IPS-20b (cell line): ENCODE results near the gene COQ9.
"Not testable (repeated sequence)": the region's sequence is repeated elsewhere in the genome, so short reads cannot be mapped to it uniquely, and the experiment has no call there.

Source experiments
- H3K27ac ChIP-seq: one replicate; pipeline ENCODE4 v1.5.1; 2013; ENCODE audit warnings: low read length
- H3K27me3 ChIP-seq: 2 replicates; pipeline ENCODE4 v1.6.1; 2013; ENCODE audit warnings: mild to moderate bottlenecking, low read length, inconsistent platforms; ENCODE audit not compliant: insufficient read depth
- H3K36me3 ChIP-seq: 2 replicates; pipeline ENCODE4 v1.6.1; 2013; ENCODE audit warnings: low read depth, mild to moderate bottlenecking, inconsistent platforms, low read length, moderate library complexity; ENCODE audit not compliant: insufficient read depth
- H3K4me1 ChIP-seq: 2 replicates; pipeline ENCODE4 v1.6.1; 2013; ENCODE audit warnings: mild to moderate bottlenecking, control low read depth, inconsistent platforms, low read length, moderate library complexity; ENCODE audit not compliant: insufficient read depth
- H3K4me3 ChIP-seq: 2 replicates; pipeline ENCODE4 v1.5.1; 2013; ENCODE audit warnings: mild to moderate bottlenecking, low read length, inconsistent platforms
- H3K9ac ChIP-seq: 2 replicates; pipeline ENCODE4 v1.6.1; 2013; ENCODE audit warnings: low read depth, mild to moderate bottlenecking, inconsistent platforms, low read length, moderate library complexity
- H3K9me3 ChIP-seq: 2 replicates; pipeline ENCODE4 v1.6.1; 2013; ENCODE audit warnings: mild to moderate bottlenecking, low read depth, low read length, inconsistent platforms; ENCODE audit not compliant: insufficient read depth

The COQ9 gene

GRCh38 chr16:57483725-57484514 lies 36.6 kb downstream of the COQ9 start:
- H3K4me3 ChIP-seq, result no peak overlapping the region
- H3K36me3 ChIP-seq, result no peaks in the 10 kb centered on the region
- H3K27me3 ChIP-seq, result peaks cover 15% of the 10 kb centered on the region
- H3K9me3 ChIP-seq, result no peaks in the 10 kb centered on the region
- H3K4me1 ChIP-seq, result peaks cover 10% of the 10 kb centered on the region; the same call in 1 of the 2 replicates
- H3K27ac ChIP-seq, result no peak overlapping the region
- no peak overlapping the region for H3K9ac ChIP-seq

GRCh38 chr16:57484515-57485005 lies 37.3 kb downstream of the COQ9 start:
- Histone ChIP-seq H3K27me3 (peaks cover 15% of the 10 kb centered on the region), H3K9me3 (no peaks in the 10 kb centered on the region), H3K36me3 (no peaks in the 10 kb centered on the region), H3K4me1 (peaks cover 10% of the 10 kb centered on the region; the same call in 1 of the 2 replicates), H3K9ac (no peak overlapping the region), H3K27ac (no peak overlapping the region), H3K4me3 (no peak overlapping the region)

GRCh38 chr16:57485091-57485915 lies 38.0 kb downstream of the COQ9 start:
- Histone ChIP-seq H3K36me3 (no peaks in the 10 kb centered on the region), H3K4me3 (peak overlapping the region; percentile 86), H3K9ac (peak overlapping the region; percentile 61; the same call in 1 of the 2 replicates), H3K4me1 (peaks cover 4% of the 10 kb centered on the region; the same call in 1 of the 2 replicates), H3K27me3 (peaks cover 15% of the 10 kb centered on the region), H3K9me3 (no peaks in the 10 kb centered on the region), H3K27ac (no peak overlapping the region)

GRCh38 chr16:57485916-57486857 lies 38.9 kb downstream of the COQ9 start, which contains the start of gene DOK4:
Gene DOK4, minus strand, starts transcription at chr16:57486493. Its CDS starts 6,986 bp downstream, at chr16:57479507.
- H3K36me3 ChIP-seq, result no peaks in the 10 kb centered on the region
- peaks cover 15% of the 10 kb centered on the region for H3K27me3 ChIP-seq
- peak within 1 kb of the TSS; percentile 61; the same call in 1 of the 2 replicates for H3K9ac ChIP-seq
- H3K4me1 ChIP-seq, result no peaks in the 10 kb centered on the region
- H3K27ac ChIP-seq, result no peak within 1 kb of the TSS
- peak within 1 kb of the TSS; percentile 86 for H3K4me3 ChIP-seq
- no peaks in the 10 kb centered on the region for H3K9me3 ChIP-seq

GRCh38 chr16:57486858-57487834 lies 39.9 kb downstream of the COQ9 start:
- no peak overlapping the region for H3K9ac ChIP-seq
- no peaks in the 10 kb centered on the region for H3K4me1 ChIP-seq
- H3K27ac ChIP-seq, result no peak overlapping the region
- no peaks in the 10 kb centered on the region for H3K9me3 ChIP-seq
- no peaks in the 10 kb centered on the region for H3K36me3 ChIP-seq
- peaks cover 15% of the 10 kb centered on the region for H3K27me3 ChIP-seq
- peak overlapping the region; percentile 44; the same call in 1 of the 2 replicates for H3K4me3 ChIP-seq

- Histone ChIP-seq H3K9me3 (no peaks in the 10 kb centered on the region), H3K9ac (no peak overlapping the region), H3K36me3 (no peaks in the 10 kb centered on the region), H3K27ac (no peak overlapping the region), H3K4me1 (no peaks in the 10 kb centered on the region), H3K27me3 (peaks cover 15% of the 10 kb centered on the region), H3K4me3 (no peak overlapping the region)
Observed at GRCh38 chr16:57489229-57489628, 42.0 kb downstream of the COQ9 start.

- H3K36me3 ChIP-seq, result no peaks in the 10 kb centered on the region
- no peaks in the 10 kb centered on the region for H3K27me3 ChIP-seq
- no peak overlapping the region for H3K9ac ChIP-seq
- H3K4me1 ChIP-seq, result no peaks in the 10 kb centered on the region
- no peaks in the 10 kb centered on the region for H3K9me3 ChIP-seq
- H3K27ac ChIP-seq, result no peak overlapping the region
- H3K4me3 ChIP-seq, result no peak overlapping the region
Observed at GRCh38 chr16:57493767-57494166, 46.5 kb downstream of the COQ9 start.

GRCh38 chr16:57497121-57497520 lies 49.8 kb downstream of the COQ9 start:
- H3K9ac ChIP-seq, result no peak overlapping the region
- no peaks in the 10 kb centered on the region for H3K36me3 ChIP-seq
- H3K27ac ChIP-seq, result no peak overlapping the region
- H3K27me3 ChIP-seq, result no peaks in the 10 kb centered on the region
- H3K4me3 ChIP-seq, result no peak overlapping the region
- no peaks in the 10 kb centered on the region for H3K9me3 ChIP-seq
- H3K4me1 ChIP-seq, result no peaks in the 10 kb centered on the region

GRCh38 chr16:57498031-57498430 lies 50.8 kb downstream of the COQ9 start:
- Histone ChIP-seq H3K36me3 (no peaks in the 10 kb centered on the region), H3K4me3 (no peak overlapping the region), H3K9me3 (no peaks in the 10 kb centered on the region), H3K9ac (no peak overlapping the region), H3K27me3 (no peaks in the 10 kb centered on the region), H3K4me1 (no peaks in the 10 kb centered on the region), H3K27ac (no peak overlapping the region)

GRCh38 chr16:57499941-57500340 lies 52.7 kb downstream of the COQ9 start:
- H3K27me3 ChIP-seq, H3K4me1 ChIP-seq, H3K9me3 ChIP-seq, H3K27ac ChIP-seq, H3K4me3 ChIP-seq, H3K36me3 ChIP-seq, H3K9ac ChIP-seq: not testable (repeated sequence)
